Cardiac fibroblast (primary cell): ENCODE measurements around the gene METAP1D.

Experiments
- DNase-seq, 2 donors: peaks; one replicate each; pipeline versions ENCODE4 v3.0.0 to v3.0.0-alpha.2; 2010; ENCODE audit warnings: low read depth in 2 of 2
- H3K4me3 ChIP-seq, 2 donors: replicated peaks in 1 of 2; 1 replicate in 1 of 2; 2 replicates in 1 of 2; pipeline ENCODE4 v1.5.1; 2011; ENCODE audit warnings: low read depth in 2 of 2, low read length in 2 of 2, mild to moderate bottlenecking in 2 of 2, moderate library complexity in 1 of 2
- TF ChIP-seq, protein P1 (sequence below): IDR thresholded peaks from one replicate; pipeline ENCODE4 v1.5.1; 2011; ENCODE audit warnings: low read depth, mild to moderate bottlenecking, low read length, inconsistent platforms

Gene METAP1D

DNA sequence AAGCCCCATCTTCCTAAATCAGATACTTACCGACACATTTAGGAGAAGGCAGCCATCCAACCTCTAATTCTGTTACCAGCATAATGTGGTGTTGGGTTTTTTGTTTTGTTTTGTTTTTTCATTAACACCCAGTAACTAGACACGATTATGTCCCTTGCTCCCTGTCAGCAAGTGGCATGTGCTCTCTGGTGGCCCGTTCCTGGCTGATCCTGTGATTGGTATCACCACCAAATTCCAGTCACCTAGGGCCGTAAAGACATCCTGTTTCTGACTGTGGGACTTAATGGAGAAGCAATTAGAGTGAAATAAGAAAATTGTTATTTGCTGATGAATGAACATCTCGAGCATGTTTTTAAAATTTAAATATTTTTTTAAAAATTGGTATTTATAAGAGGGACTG is 79.7 kb downstream of the METAP1D start:
- no peak for DNase-seq
- TF ChIP-seq, protein P1, sequence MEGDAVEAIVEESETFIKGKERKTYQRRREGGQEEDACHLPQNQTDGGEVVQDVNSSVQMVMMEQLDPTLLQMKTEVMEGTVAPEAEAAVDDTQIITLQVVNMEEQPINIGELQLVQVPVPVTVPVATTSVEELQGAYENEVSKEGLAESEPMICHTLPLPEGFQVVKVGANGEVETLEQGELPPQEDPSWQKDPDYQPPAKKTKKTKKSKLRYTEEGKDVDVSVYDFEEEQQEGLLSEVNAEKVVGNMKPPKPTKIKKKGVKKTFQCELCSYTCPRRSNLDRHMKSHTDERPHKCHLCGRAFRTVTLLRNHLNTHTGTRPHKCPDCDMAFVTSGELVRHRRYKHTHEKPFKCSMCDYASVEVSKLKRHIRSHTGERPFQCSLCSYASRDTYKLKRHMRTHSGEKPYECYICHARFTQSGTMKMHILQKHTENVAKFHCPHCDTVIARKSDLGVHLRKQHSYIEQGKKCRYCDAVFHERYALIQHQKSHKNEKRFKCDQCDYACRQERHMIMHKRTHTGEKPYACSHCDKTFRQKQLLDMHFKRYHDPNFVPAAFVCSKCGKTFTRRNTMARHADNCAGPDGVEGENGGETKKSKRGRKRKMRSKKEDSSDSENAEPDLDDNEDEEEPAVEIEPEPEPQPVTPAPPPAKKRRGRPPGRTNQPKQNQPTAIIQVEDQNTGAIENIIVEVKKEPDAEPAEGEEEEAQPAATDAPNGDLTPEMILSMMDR, result no peak
- no peak overlapping the region for H3K4me3 ChIP-seq

DNA sequence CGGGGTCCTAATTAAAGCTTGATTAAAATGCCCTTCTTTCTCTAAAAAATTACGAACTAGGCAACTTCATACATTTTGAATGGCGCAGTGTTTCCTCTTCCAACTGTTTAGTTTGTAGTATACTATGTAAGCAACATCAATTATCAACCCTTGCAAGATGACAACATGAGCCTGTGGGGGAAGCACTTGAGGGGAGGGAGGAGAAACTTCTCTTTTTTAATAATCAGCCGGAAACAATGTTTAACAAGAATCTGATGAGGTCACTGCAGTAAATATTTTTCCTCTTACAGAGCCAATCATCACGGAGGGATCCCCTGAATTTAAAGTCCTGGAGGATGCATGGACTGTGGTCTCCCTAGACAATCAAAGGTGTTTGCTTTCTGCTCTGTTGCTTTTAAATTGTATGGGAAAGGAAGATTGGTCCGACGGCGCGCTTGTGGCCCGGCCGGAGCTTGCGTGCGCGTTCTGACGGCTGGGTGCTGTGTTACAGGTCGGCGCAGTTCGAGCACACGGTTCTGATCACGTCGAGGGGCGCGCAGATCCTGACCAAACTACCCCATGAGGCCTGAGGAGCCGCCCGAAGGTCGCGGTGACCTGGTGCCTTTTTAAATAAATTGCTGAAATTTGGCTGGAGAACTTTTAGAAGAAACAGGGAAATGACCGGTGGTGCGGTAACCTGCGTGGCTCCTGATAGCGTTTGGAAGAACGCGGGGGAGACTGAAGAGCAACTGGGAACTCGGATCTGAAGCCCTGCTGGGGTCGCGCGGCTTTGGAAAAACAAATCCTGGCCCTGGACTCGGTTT is 80.3 kb downstream of the METAP1D start:
- DNase-seq, result no peak
- H3K4me3 ChIP-seq, result no peak overlapping the region
- TF ChIP-seq, protein P1, result no peak

DNA sequence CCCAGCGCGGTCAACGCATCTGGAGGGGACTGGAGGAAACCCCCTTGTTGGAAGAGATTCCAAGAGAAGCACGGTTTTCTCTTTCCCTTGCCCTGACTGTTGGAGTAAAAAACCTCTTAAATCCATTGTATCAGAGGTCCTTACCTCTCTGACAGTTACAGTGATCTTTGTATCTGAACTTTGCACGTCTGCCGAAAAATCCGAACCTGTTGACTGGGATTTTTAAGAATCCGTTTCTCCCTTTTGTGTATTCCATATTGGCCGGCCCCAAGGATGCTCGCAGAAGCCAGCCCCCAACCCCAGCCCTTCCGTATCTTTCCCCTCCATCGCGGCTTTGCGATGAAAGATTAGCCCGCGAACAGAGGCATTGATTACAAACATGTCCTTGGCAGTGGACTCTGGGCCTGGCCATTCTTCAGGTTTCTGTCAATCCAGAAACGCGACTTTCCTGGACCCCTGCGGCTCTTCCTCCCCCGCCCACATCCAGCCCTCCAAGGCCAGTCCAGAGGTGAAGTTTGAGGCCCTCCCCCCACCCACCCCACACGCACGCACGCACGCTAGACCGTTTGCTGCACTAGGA is 81.0 kb downstream of the METAP1D start:
- DNase-seq, result no peak
- no peak overlapping the region for H3K4me3 ChIP-seq
- TF ChIP-seq, protein P1, result no peak

DNA sequence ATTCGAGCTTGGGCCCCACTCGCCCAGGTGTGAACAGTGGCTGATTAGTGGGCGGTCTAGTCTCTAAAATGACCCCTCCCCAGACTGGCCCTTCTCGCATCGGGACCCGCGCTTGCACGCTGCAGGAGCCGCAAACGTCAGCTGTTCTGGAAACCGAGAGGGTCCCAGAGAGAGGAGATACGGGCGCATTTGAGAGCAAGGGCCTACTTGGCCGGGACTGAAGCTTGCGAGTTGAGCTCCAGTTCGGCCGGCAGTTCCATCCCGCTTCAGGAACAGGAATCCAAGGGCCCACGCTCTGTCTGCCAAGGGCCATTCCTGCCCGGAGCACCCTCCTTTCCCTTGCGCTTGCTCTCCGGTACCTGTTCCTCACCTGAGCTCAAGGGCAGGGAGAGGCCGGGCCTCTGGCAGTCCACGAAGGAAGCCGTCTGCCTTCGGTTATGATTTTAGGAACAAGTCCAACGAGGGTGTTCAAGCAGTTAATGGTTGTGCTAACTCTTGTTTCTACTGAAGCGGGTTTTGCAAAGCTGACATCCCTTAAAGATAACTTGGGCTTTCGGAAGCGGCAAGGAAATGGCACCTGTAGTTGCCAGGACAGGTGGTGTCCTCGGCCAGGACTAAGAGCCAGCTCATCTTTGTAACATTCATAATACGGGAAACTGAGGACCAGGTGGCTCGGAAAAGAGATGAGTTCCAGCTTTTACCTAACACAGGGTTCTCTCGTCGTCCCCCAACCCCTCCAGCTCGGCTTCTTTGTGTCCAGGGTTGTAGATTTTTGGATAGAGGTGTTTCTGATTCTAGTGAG is 81.7 kb downstream of the METAP1D start:
- TF ChIP-seq, protein P1, result no peak
- no peak for DNase-seq
- H3K4me3 ChIP-seq, result no peak overlapping the region

DNA sequence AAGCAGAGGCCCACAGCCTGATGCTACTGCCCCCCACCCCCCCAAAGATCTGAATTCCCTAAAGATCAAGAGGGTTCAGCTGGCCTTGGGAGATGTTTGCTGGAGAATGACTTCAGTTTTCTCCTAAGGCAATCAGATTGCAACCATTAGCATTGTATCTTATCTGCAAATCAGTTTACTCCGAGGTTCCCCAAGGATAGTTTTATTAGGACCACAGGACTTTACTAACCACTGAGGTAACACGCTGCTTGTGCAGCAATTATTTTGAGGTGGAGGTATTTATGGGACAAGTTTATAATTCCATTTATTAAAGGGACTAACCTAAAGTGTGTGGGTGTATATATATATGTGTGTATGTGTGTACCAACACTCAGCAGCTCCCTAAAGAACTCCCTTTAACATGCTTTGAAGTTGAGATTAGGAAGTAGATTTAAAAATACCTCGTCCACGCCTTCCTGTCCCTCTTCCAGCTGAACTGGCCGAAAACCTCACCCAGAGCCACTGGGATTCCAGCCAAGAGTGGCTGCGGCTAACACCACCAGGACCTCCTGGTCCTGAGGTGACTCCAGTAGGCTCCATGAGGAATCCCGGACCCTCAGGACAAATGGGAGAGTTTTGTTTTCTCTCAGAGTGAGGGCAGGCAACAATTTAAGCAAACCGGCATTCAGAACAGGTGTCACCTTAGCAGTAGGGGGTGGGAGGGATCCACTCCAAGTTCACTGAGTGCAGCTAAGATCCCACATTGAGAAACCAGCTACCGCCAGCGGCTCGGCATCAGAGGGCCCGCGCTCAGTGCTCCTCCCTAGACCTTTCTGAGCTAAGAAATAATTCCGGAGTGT is 82.6 kb downstream of the METAP1D start:
- H3K4me3 ChIP-seq, result no peak overlapping the region
- DNase-seq, result no peak
- TF ChIP-seq, protein P1, result no peak

DNA sequence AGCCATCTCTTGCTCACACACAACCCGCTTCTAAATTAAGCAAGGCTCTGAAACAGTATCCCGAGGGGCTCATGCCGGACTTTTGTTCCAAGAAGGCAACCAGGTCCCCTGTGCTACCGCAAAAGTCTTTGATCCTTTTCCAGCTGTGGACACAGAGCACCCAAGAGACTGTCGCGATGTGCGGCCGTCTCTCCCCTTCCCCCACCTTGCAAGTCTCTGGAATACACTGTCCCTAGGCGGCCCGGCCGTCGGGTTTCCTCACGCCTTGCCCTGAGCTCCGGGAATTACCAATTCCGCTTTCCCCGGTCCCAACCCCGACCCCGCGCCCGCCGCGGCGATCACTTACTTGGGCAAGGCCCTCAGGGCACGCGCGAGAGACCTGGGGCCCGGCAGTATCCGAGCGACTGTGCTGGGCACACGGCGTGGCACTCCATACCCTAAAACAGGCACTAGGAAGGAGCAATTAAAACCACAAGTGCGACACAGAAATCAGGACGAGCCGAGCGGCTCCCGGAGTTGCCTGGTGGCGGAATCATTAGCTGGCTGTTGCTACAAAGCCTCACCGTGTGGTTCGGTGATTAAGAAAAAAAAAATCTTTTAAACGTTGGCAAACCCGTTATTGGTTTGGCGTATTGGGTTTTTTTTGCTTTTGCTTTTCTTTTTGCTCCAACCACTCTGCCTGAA is 83.3 kb downstream of the METAP1D start:
- no peak for DNase-seq
- TF ChIP-seq, protein P1, result no peak
- H3K4me3 ChIP-seq, result peak overlapping the region in 1 of 2 donors; percentile 7
